ENCODE data around the gene SEZ6L2. TPM values are rescaled to one million over a fixed set of nuclear protein-coding genes. Genes with fewer than 3 reads are reported as not detected.

The SEZ6L2 gene
- total and polyA plus RNA-seq, 5 donors from 2014 or later = not detected

GRCh38 chr16:29925781-29926710 is 26.7 kb upstream of the SEZ6L2 start, which contains the start of gene KCTD13:
Gene KCTD13 (minus strand): TSS chr16:29926226. CDS start chr16:29926033, 193 bp downstream.
- peaks cover 14 to 52% (median 29%) of the 10 kb centered on the region in 4 donors for H3K4me1 Mint-ChIP-seq
- peaks cover 27% of the 10 kb centered on the region for H3K4me1 ChIP-seq (ENCODE audit: control insufficient read depth, insufficient read depth, low read length, poor library complexity, severe bottlenecking)
- H3K36me3 ChIP-seq (ENCODE audit: control insufficient read depth, insufficient read depth, low read length) = peaks cover 19% of the 10 kb centered on the region
- peaks cover 12% of the 10 kb centered on the region for H3K36me3 Mint-ChIP-seq
- H3K9me3 ChIP-seq (ENCODE audit: control insufficient read depth in 2 of 2, low read length in 2 of 2) = no peaks in the 10 kb centered on the region
- ATAC-seq (ENCODE audit: low read depth in 2 of 2) (peak; percentile 81 to 91), DNase-seq (peak; percentile 82 to 91 (median 85))
- peak within 1 kb of the TSS; percentile 86 to 97 (median 95) for H3K27ac Mint-ChIP-seq
- H3K4me3 Mint-ChIP-seq = peak within 1 kb of the TSS; percentile 92 to 100 (median 96)
- peak within 1 kb of the TSS; percentile 77 for H3K27ac ChIP-seq (ENCODE audit: insufficient read depth, low read length, poor library complexity, severe bottlenecking)
- no peaks in the 10 kb centered on the region for H3K9me3 Mint-ChIP-seq
- H3K27me3 Mint-ChIP-seq = no peaks in the 10 kb centered on the region
- H3K4me3 ChIP-seq (ENCODE audit: low read depth, low read length) = peak within 1 kb of the TSS; percentile 82
- no peaks in the 10 kb centered on the region for H3K27me3 ChIP-seq (ENCODE audit: control insufficient read depth, insufficient read depth, low read length)

DNA sequence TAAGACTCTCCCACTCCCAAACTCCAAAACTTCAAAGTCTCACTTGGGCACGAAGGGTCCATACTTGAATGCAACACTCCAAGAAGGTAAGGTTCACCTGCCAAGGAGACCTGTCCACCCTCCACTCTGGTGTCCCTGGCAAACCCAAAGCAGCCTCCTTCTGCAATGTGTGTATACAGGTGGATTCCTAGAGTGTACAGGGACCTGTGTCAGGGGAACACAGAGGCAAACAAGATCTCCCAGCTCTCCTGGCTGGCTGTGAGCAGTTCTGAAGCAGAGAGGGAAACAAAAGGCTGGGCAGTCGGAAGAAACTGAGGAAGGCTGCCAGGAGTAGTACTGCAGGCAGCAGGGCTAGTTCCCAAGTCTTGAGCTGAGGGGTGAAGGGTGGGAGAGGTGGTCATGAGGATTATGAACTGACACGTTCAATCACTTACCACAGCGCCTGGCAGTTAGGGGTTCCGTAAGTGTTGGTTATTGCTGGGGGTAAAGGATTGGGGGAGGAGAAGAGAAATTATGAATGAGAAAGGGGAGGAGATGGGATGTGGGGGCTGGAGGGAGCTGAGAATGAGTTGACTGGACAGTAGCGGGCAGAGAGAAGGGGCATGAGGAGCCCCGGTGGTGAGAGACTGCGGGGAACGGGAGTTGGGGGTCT is 25.9 kb upstream of the SEZ6L2 start:
- Mint-ChIP-seq H3K9me3 (no peaks in the 10 kb centered on the region), H3K27ac (peak overlapping the region; percentile 86 to 93 (median 90)), H3K4me3 (peak overlapping the region; percentile 92 to 100 (median 96)), H3K27me3 (no peaks in the 10 kb centered on the region), H3K36me3 (peaks cover 20% of the 10 kb centered on the region), H3K4me1 (peaks cover 22 to 60% (median 35%) of the 10 kb centered on the region in 4 donors)
- no peak for DNase-seq
- H3K9me3 ChIP-seq (ENCODE audit: control insufficient read depth in 2 of 2, low read length in 2 of 2) = no peaks in the 10 kb centered on the region
- peak overlapping the region; percentile 77 for H3K27ac ChIP-seq (ENCODE audit: insufficient read depth, low read length, poor library complexity, severe bottlenecking)
- H3K27me3 ChIP-seq (ENCODE audit: control insufficient read depth, insufficient read depth, low read length) = no peaks in the 10 kb centered on the region
- peaks cover 27% of the 10 kb centered on the region for H3K4me1 ChIP-seq (ENCODE audit: control insufficient read depth, insufficient read depth, low read length, poor library complexity, severe bottlenecking)
- peak overlapping the region; percentile 82 for H3K4me3 ChIP-seq (ENCODE audit: low read depth, low read length)
- ATAC-seq (ENCODE audit: low read depth in 2 of 2) = no peak
- peaks cover 26% of the 10 kb centered on the region for H3K36me3 ChIP-seq (ENCODE audit: control insufficient read depth, insufficient read depth, low read length)

DNA sequence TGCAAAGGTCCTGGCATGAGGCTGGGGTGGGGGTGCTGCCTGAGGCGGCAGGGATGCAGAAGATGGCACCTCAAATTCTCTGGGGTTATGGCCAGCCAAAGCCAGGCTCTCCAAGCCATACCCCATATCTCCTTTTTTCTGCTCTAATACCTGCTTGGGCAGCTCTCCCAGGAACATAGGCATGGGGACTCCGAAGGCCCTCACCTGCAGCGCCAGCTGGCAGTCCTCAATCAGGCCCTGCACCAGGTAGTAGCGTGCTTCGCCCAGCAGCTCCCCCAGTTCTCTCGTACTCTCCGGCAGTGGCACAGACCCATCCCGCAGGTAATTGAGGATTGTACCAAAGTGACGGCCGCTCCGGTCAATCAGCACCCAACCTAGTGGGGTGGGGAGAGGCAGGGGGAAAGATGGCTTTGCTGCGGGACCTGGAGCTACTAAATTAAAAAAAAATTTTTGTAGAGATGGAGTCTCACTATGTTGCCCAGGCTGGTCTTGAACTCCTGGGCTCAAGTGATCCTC is 23.7 kb upstream of the SEZ6L2 start:
- H3K4me3 Mint-ChIP-seq = peak overlapping the region; percentile 21 to 81 (median 40)

DNA sequence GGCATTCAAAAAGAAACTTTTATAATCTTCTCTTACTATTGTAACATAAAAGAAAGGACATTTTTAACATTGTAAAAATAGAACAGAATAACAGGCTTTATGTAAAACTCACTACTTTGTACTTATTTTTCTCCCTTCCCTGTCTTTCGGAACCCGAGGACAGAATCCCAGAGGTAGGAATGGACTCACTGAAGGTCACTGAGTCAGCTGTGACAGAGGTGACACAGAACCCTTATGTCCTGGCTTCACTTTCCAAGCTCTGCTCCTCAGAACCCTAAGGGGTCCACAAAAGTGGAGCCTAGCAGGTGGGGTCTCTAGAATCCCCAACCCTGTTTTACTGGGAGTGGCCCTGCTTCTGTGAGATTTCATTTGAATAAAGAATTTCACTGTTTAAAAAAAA is 23.0 kb upstream of the SEZ6L2 start:
- peaks cover 25% of the 10 kb centered on the region for H3K36me3 Mint-ChIP-seq
- DNase-seq = no peak
- peaks cover 24 to 52% (median 35%) of the 10 kb centered on the region in 4 donors for H3K4me1 Mint-ChIP-seq
- Histone ChIP-seq H3K9me3 (ENCODE audit: control insufficient read depth in 2 of 2, low read length in 2 of 2) (no peaks in the 10 kb centered on the region), H3K27me3 (ENCODE audit: control insufficient read depth, insufficient read depth, low read length) (no peaks in the 10 kb centered on the region), H3K4me3 (ENCODE audit: low read depth, low read length) (no peak overlapping the region), H3K27ac (ENCODE audit: insufficient read depth, low read length, poor library complexity, severe bottlenecking) (no peak overlapping the region), H3K36me3 (ENCODE audit: control insufficient read depth, insufficient read depth, low read length) (peaks cover 42% of the 10 kb centered on the region), H3K4me1 (ENCODE audit: control insufficient read depth, insufficient read depth, low read length, poor library complexity, severe bottlenecking) (peaks cover 27% of the 10 kb centered on the region)
- H3K27ac Mint-ChIP-seq = peak overlapping the region; percentile 46 to 69 (median 60)
- no peaks in the 10 kb centered on the region for H3K9me3 Mint-ChIP-seq
- ATAC-seq (ENCODE audit: low read depth in 2 of 2) = no peak
- H3K27me3 Mint-ChIP-seq = no peaks in the 10 kb centered on the region
- H3K4me3 Mint-ChIP-seq = peak overlapping the region in 1 of 4 donors; percentile 81

More for the DNA sequence above, 23.7 kb upstream of the SEZ6L2 start:
- H3K36me3 Mint-ChIP-seq = peaks cover 25% of the 10 kb centered on the region
- Histone ChIP-seq H3K4me3 (ENCODE audit: low read depth, low read length) (no peak overlapping the region), H3K27me3 (ENCODE audit: control insufficient read depth, insufficient read depth, low read length) (no peaks in the 10 kb centered on the region), H3K36me3 (ENCODE audit: control insufficient read depth, insufficient read depth, low read length) (peaks cover 39% of the 10 kb centered on the region), H3K27ac (ENCODE audit: insufficient read depth, low read length, poor library complexity, severe bottlenecking) (no peak overlapping the region), H3K9me3 (ENCODE audit: control insufficient read depth in 2 of 2, low read length in 2 of 2) (no peaks in the 10 kb centered on the region), H3K4me1 (ENCODE audit: control insufficient read depth, insufficient read depth, low read length, poor library complexity, severe bottlenecking) (peaks cover 27% of the 10 kb centered on the region)
- H3K4me1 Mint-ChIP-seq = peaks cover 24 to 58% (median 35%) of the 10 kb centered on the region in 4 donors
- no peak for DNase-seq
- peak overlapping the region in 1 of 3 donors; percentile 69 for H3K27ac Mint-ChIP-seq
- H3K27me3 Mint-ChIP-seq = no peaks in the 10 kb centered on the region
- ATAC-seq (ENCODE audit: low read depth in 2 of 2) = no peak
- no peaks in the 10 kb centered on the region for H3K9me3 Mint-ChIP-seq

DNA sequence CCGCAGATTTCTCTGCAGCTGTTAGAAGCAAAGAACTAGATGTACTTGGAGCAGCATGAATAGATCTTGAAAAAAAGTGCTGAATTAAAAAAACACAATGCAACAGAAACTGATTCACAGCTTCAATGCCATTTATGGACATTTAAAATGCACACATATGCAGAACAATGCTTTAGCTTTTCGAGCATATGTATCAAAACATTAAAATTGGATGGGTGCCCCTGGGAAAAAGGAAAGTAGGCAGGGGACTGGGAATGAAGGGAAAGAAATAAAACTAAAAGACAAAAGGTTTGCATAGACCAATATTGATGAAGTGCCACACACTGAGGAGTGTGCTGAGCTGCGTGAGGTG is 21.7 kb upstream of the SEZ6L2 start:
- no peak for ATAC-seq (ENCODE audit: low read depth in 2 of 2)
- H3K27ac ChIP-seq (ENCODE audit: insufficient read depth, low read length, poor library complexity, severe bottlenecking) = no peak overlapping the region
- Mint-ChIP-seq H3K27me3 (no peaks in the 10 kb centered on the region), H3K4me3 (peak overlapping the region in 2 of 4 donors; percentile 11 to 66), H3K36me3 (peaks cover 30% of the 10 kb centered on the region), H3K9me3 (no peaks in the 10 kb centered on the region), H3K27ac (peak overlapping the region in 2 of 3 donors; percentile 2 to 40), H3K4me1 (peaks cover 14 to 39% (median 30%) of the 10 kb centered on the region in 4 donors)
- peaks cover 18% of the 10 kb centered on the region for H3K4me1 ChIP-seq (ENCODE audit: control insufficient read depth, insufficient read depth, low read length, poor library complexity, severe bottlenecking)
- DNase-seq = no peak
- H3K9me3 ChIP-seq (ENCODE audit: control insufficient read depth in 2 of 2, low read length in 2 of 2) = no peaks in the 10 kb centered on the region
- no peaks in the 10 kb centered on the region for H3K27me3 ChIP-seq (ENCODE audit: control insufficient read depth, insufficient read depth, low read length)
- H3K36me3 ChIP-seq (ENCODE audit: control insufficient read depth, insufficient read depth, low read length) = peaks cover 53% of the 10 kb centered on the region
- no peak overlapping the region for H3K4me3 ChIP-seq (ENCODE audit: low read depth, low read length)

- Mint-ChIP-seq H3K4me1 (peaks cover 14 to 37% (median 32%) of the 10 kb centered on the region in 4 donors), H3K9me3 (no peaks in the 10 kb centered on the region), H3K36me3 (peaks cover 35% of the 10 kb centered on the region), H3K4me3 (peak overlapping the region in 1 of 4 donors; percentile 11), H3K27ac (peak overlapping the region in 2 of 3 donors; percentile 2), H3K27me3 (no peaks in the 10 kb centered on the region)
- DNase-seq = no peak
- Histone ChIP-seq H3K4me3 (ENCODE audit: low read depth, low read length) (no peak overlapping the region), H3K4me1 (ENCODE audit: control insufficient read depth, insufficient read depth, low read length, poor library complexity, severe bottlenecking) (peaks cover 17% of the 10 kb centered on the region), H3K27ac (ENCODE audit: insufficient read depth, low read length, poor library complexity, severe bottlenecking) (no peak overlapping the region), H3K36me3 (ENCODE audit: control insufficient read depth, insufficient read depth, low read length) (peaks cover 53% of the 10 kb centered on the region), H3K27me3 (ENCODE audit: control insufficient read depth, insufficient read depth, low read length) (no peaks in the 10 kb centered on the region), H3K9me3 (ENCODE audit: control insufficient read depth in 2 of 2, low read length in 2 of 2) (no peaks in the 10 kb centered on the region)
- no peak for ATAC-seq (ENCODE audit: low read depth in 2 of 2)
Observed at GRCh38 chr16:29920288-29921033, 21.1 kb upstream of the SEZ6L2 start.

DNA sequence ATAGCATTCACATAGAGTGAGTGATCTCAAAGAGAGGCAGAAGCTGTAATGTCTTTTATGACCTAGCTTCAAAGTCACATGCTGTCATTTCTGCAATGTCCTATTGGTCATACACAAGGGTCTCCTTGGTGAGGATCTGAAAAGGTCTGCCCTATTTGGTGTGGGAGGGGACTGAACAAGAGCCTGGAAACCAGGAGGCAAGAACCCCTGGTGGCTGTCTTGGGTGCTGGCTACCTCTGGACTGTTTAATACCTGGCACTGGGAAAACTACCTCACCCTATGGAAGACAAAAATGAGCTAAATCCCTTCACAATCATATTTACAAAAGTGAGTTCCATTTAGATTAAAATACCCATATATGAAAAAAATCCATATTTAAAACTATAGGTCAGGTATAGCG is 17.6 kb upstream of the SEZ6L2 start:
- Mint-ChIP-seq H3K27ac (no peak overlapping the region), H3K27me3 (no peaks in the 10 kb centered on the region), H3K4me1 (peaks cover 12 to 21% (median 13%) of the 10 kb centered on the region in 4 donors), H3K4me3 (no peak overlapping the region), H3K9me3 (no peaks in the 10 kb centered on the region), H3K36me3 (peaks cover 45% of the 10 kb centered on the region)
- DNase-seq = no peak
- H3K4me1 ChIP-seq (ENCODE audit: control insufficient read depth, insufficient read depth, low read length, poor library complexity, severe bottlenecking) = no peaks in the 10 kb centered on the region
- no peaks in the 10 kb centered on the region for H3K9me3 ChIP-seq (ENCODE audit: control insufficient read depth in 2 of 2, low read length in 2 of 2)
- H3K27me3 ChIP-seq (ENCODE audit: control insufficient read depth, insufficient read depth, low read length) = no peaks in the 10 kb centered on the region
- no peak for ATAC-seq (ENCODE audit: low read depth in 2 of 2)
- H3K36me3 ChIP-seq (ENCODE audit: control insufficient read depth, insufficient read depth, low read length) = peaks cover 47% of the 10 kb centered on the region
- H3K4me3 ChIP-seq (ENCODE audit: low read depth, low read length) = no peak overlapping the region
- H3K27ac ChIP-seq (ENCODE audit: insufficient read depth, low read length, poor library complexity, severe bottlenecking) = no peak overlapping the region

All from CD4-positive, CD25-positive, alpha-beta regulatory T cell (primary cell).